Esophagus squamous epithelium (tissue), 5 donors: ENCODE data around the gene WFIKKN1. TPM values are rescaled to one million over a fixed set of nuclear protein-coding genes. Genes with fewer than 3 reads are reported as not detected.

Source experiments
- DNase-seq: peaks from one replicate; lab custom pipeline; 2025; lab: John Stamatoyannopoulos, UW
- H3K27ac ChIP-seq, 4 donors: fragments of 200-600 bp; sonication (generic); one replicate each; pipeline ENCODE4 v1.5.1; 2016 to 2019; ENCODE audit warnings: mild to moderate bottlenecking in 1 of 4
- H3K27me3 ChIP-seq, 4 donors: fragments of 200-600 bp; sonication (generic); 1 replicate in 3 of 4; 2 replicates in 1 of 4; pipeline versions ENCODE4 v1.5.1 to v1.6.0; 2017 to 2021; ENCODE audit warnings: antibody characterized with exemption in 1 of 4
- H3K36me3 ChIP-seq, 3 donors: fragments of 200-600 bp; sonication (generic); one replicate each; pipeline ENCODE4 v1.5.1; 2016 to 2019
- H3K4me1 ChIP-seq, 3 donors: fragments of 200-600 bp; sonication (generic); one replicate each; pipeline ENCODE4 v1.5.1; 2017 to 2019
- H3K4me3 ChIP-seq, 4 donors: fragments of 200-600 bp; sonication (generic); 1 replicate in 3 of 4; 2 replicates in 1 of 4; pipeline ENCODE4 v1.5.1; 2016 to 2019; ENCODE audit warnings: mild to moderate bottlenecking in 2 of 4, moderate library complexity in 1 of 4
- H3K9me3 ChIP-seq, 3 donors: fragments of 200-600 bp; sonication (generic); one replicate each; pipeline ENCODE4 v1.5.1; 2016 to 2019
- CTCF ChIP-seq, 6 experiments: fragments of 450-650 bp in 4 of 6; fragments of 200-600 bp in 2 of 6; sonication (generic) in 2 of 6; IDR thresholded peaks; one replicate each; pipeline ENCODE4 v1.5.1; 2016 to 2019; ENCODE audit warnings: antibody characterized with exemption in 6 of 6, mild to moderate bottlenecking in 4 of 6, moderate library complexity in 4 of 6
- POLR2A ChIP-seq, 4 donors: fragments of 450-650 bp; IDR thresholded peaks; one replicate each; pipeline ENCODE4 v1.6.1; 2017; ENCODE audit warnings: antibody characterized with exemption in 4 of 4, mild to moderate bottlenecking in 4 of 4, moderate library complexity in 3 of 4
- WGBS, 2 donors: methylation state at CpG; one replicate each; pipeline ENCODE4 v1.1.5; 2018; 5-methylcytosine and 5-hydroxymethylcytosine counted together
- intact Hi-C: fragments of 100-400 bp; cut with DNase I; formaldehyde crosslinking; loops from one replicate; pipeline ENCODE4 v1.15.0; 2022
- total RNA-seq, 4 donors: library from RNA; depleted of rRNA; stranded (reverse); fragments of >200 nt; gene quantifications; one replicate each; pipeline ENCODE4 v1.1.0, GENCODE V29; 2016
- donor health status: DM: yes; HTN: yes; CAD: no.

Gene WFIKKN1
- total RNA-seq, 4 donors from 2014 or later, result under 0.01 to 1.8 (median 0.29) TPM

- peak overlapping the region; percentile 69 to 98 (median 88) for H3K4me3 ChIP-seq
- peaks cover 59 to 89% (median 70%) of the 10 kb centered on the region in 3 donors for H3K4me1 ChIP-seq
Observed at GRCh38 chr16:678858-679813, 48.4 kb downstream of the WFIKKN1 start.

GRCh38 chr16:679814-680624, 49.2 kb downstream of the WFIKKN1 start, which contains the start of gene STUB1:
Gene STUB1, plus strand, starts transcription at chr16:680410. Its CDS starts 116 bp downstream, at chr16:680526.
- 0% methylated on average over 4 of the region's 91 CpGs; no CpG with 5 or more reads in 1 of the 2 donors for WGBS, 2 donors
- peak within 1 kb of the TSS; percentile 69 to 98 (median 88) for H3K4me3 ChIP-seq
- peaks cover 11 to 22% (median 15%) of the 10 kb centered on the region in 3 donors for H3K36me3 ChIP-seq

More at GRCh38 chr16:678858-679813, 48.4 kb downstream of the WFIKKN1 start:
- DNase-seq, result no peak
- TF ChIP-seq POLR2A (IDR thresholded peaks at IDR 0.05) (no peak), CTCF (IDR thresholded peaks at IDR 0.05) (no peak)
- Histone ChIP-seq H3K36me3 (peaks cover 11 to 26% (median 15%) of the 10 kb centered on the region in 3 donors), H3K27me3 (peaks cover 0 to 33% (median 0%) of the 10 kb centered on the region in 4 donors), H3K9me3 (no peaks in the 10 kb centered on the region), H3K27ac (peak overlapping the region; percentile 60 to 97 (median 86))
- intact Hi-C loops, result no loop called here
- WGBS, 2 donors, result 48 to 70% methylated on average over 2 to 6 of the region's 52 CpGs

GRCh38 chr16:680625-680945, 49.8 kb downstream of the WFIKKN1 start:
- peak overlapping the region; percentile 69 to 98 (median 88) for H3K4me3 ChIP-seq
- TF ChIP-seq POLR2A (IDR thresholded peaks at IDR 0.05) (no peak), CTCF (IDR thresholded peaks at IDR 0.05) (no peak)
- peaks cover 11 to 25% (median 15%) of the 10 kb centered on the region in 3 donors for H3K36me3 ChIP-seq
- no peaks in the 10 kb centered on the region for H3K9me3 ChIP-seq
- intact Hi-C loops, result no loop called here
- no peak for DNase-seq
- H3K27ac ChIP-seq, result peak overlapping the region; percentile 90 to 97 (median 94)
- H3K4me1 ChIP-seq, result peaks cover 65 to 88% (median 76%) of the 10 kb centered on the region in 3 donors
- H3K27me3 ChIP-seq, result peaks cover 0 to 28% (median 0%) of the 10 kb centered on the region in 4 donors
- no CpG with 5 or more reads among the region's 38 CpGs for WGBS, 2 donors

More at GRCh38 chr16:679814-680624, 49.2 kb downstream of the WFIKKN1 start, which contains the start of gene STUB1:
- peak; percentile 67 for DNase-seq
- TF ChIP-seq POLR2A (IDR thresholded peaks at IDR 0.05), result peak in 3 of 4 donors; percentile 64 to 83 (median 82)
- peak in 2 of 6 experiments; percentile 5 to 16 for TF ChIP-seq CTCF (IDR thresholded peaks at IDR 0.05)
- intact Hi-C loops, result no loop called here
- Histone ChIP-seq H3K9me3 (no peaks in the 10 kb centered on the region), H3K27ac (peak within 1 kb of the TSS; percentile 90 to 97 (median 94)), H3K4me1 (peaks cover 65 to 88% (median 73%) of the 10 kb centered on the region in 3 donors), H3K27me3 (peaks cover 0 to 33% (median 0%) of the 10 kb centered on the region in 4 donors)

GRCh38 chr16:680967-681745, 50.4 kb downstream of the WFIKKN1 start:
- no peak for DNase-seq
- 40 to 52% methylated on average over 2 to 18 of the region's 44 CpGs for WGBS, 2 donors
- intact Hi-C loops, result no loop called here
- H3K36me3 ChIP-seq, result peaks cover 11 to 31% (median 15%) of the 10 kb centered on the region in 3 donors
- H3K4me3 ChIP-seq, result peak overlapping the region; percentile 69 to 98 (median 88)
- H3K27me3 ChIP-seq, result peaks cover 0 to 22% (median 0%) of the 10 kb centered on the region in 4 donors
- peak overlapping the region; percentile 90 to 97 (median 94) for H3K27ac ChIP-seq
- peaks cover 62 to 88% (median 75%) of the 10 kb centered on the region in 3 donors for H3K4me1 ChIP-seq
- no peaks in the 10 kb centered on the region for H3K9me3 ChIP-seq
- TF ChIP-seq POLR2A (IDR thresholded peaks at IDR 0.05) (no peak), CTCF (IDR thresholded peaks at IDR 0.05) (no peak)
